IPS DF 6.9 (cell line): ENCODE data around the gene MSL3.
A peak's percentile ranks its signal among the peaks of the same experiment; 100 is the strongest.

Source experiments
- DNase-seq: peaks from one replicate; pipeline ENCODE4 v3.0.0-alpha.2; 2013; ENCODE audit warnings: low read depth, low spot score
- H3K27ac ChIP-seq: one replicate; pipeline ENCODE4 v1.5.1; 2013; ENCODE audit warnings: low read length, control low read depth
- H3K27me3 ChIP-seq: 2 replicates; pipeline ENCODE4 v1.6.1; 2013; ENCODE audit warnings: mild to moderate bottlenecking, low read length; ENCODE audit not compliant: control insufficient read depth, insufficient read depth
- H3K36me3 ChIP-seq: 2 replicates; pipeline ENCODE4 v1.6.1; 2013; ENCODE audit warnings: low read length; ENCODE audit not compliant: control insufficient read depth, insufficient read depth
- H3K4me1 ChIP-seq: 2 replicates; pipeline ENCODE4 v1.6.1; 2013; ENCODE audit warnings: low read length; ENCODE audit not compliant: control insufficient read depth, insufficient read depth
- H3K4me3 ChIP-seq: 2 replicates; pipeline ENCODE4 v1.5.1; 2013; ENCODE audit warnings: mild to moderate bottlenecking, low read length
- H3K9me3 ChIP-seq: 2 replicates; pipeline ENCODE4 v1.6.1; 2013; ENCODE audit warnings: low read length, inconsistent platforms; ENCODE audit not compliant: control insufficient read depth, insufficient read depth
- WGBS: extraction: QIAGEN DNeasy Blood & Tissue Kit; methylation state at CpG from one replicate; pipeline ENCODE4 v1.1.7; 2013; ENCODE audit warnings: mixed read lengths, missing lambda C conversion rate; ENCODE audit not compliant: insufficient read length, insufficient coverage; 5-methylcytosine and 5-hydroxymethylcytosine counted together

MSL3 gene

DNA sequence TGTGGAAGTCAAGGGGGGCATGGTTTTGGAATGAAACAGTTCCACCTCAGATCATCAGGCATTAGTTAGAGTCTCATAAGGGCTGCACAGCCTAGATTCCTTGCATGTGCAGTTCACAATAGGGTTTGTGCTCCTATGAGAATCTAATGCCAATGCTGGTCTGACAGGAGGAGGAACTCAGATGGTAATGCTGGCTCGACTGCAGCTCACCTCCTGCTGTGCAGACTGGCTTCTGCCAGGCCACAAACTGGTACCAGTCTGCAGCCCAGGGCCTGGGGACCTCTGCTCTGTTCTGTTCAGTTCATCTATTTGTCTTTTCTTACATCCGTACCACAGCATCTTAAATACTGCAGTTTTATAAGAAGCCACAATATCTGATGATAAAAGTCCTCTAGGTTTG is 12.2 kb upstream of the MSL3 start:
- WGBS, result no CpG with 5 or more reads among the region's 2 CpGs
- no peak overlapping the region for H3K27ac ChIP-seq
- H3K4me1 ChIP-seq, result no peaks in the 10 kb centered on the region
- DNase-seq, result no peak
- H3K36me3 ChIP-seq, result no peaks in the 10 kb centered on the region
- H3K27me3 ChIP-seq, result no peaks in the 10 kb centered on the region
- H3K9me3 ChIP-seq, result no peaks in the 10 kb centered on the region
- no peak overlapping the region for H3K4me3 ChIP-seq

DNA sequence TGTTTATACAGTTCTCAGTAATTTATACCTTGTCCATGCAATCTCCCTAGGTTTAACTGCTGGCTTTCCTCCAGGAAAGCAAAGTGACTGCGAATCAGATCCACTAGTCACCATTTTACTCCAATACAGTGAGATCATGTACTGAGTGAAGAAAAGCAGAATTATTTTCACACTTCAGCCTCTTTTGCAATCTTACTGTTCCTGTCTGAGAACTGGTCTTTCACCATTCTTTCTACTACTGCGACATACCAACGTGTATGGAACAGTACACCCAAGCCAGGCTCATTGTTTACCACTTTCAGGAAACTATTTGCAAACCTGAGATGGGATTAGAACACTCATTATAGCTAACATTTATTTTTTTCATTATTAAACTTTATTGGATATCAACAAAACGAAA is 8.0 kb upstream of the MSL3 start:
- DNase-seq, result no peak
- Histone ChIP-seq H3K4me1 (no peaks in the 10 kb centered on the region), H3K4me3 (no peak overlapping the region), H3K27me3 (no peaks in the 10 kb centered on the region), H3K9me3 (no peaks in the 10 kb centered on the region), H3K27ac (no peak overlapping the region), H3K36me3 (no peaks in the 10 kb centered on the region)
- WGBS, result no CpG with 5 or more reads among the region's 4 CpGs

DNA sequence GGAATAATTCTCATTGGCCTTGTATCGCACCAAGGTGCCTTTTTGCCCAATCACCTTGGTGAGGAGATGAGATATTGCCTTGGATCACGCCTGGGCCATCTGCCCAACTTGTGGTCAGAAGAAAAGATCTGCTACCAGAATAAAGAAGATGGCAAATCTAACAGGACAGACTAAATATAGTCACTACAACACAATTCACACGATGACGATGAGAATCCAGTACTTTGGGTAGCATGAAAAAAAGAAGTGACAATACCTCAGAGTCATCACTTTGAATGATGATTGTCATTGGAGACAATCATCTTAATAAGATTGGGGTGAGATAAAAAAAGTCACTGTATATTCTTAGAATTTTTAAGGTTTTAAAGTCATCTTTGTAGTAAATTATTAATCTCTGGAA is 7.3 kb upstream of the MSL3 start:
- Histone ChIP-seq H3K4me1 (no peaks in the 10 kb centered on the region), H3K27me3 (no peaks in the 10 kb centered on the region), H3K4me3 (no peak overlapping the region), H3K27ac (no peak overlapping the region), H3K9me3 (no peaks in the 10 kb centered on the region), H3K36me3 (no peaks in the 10 kb centered on the region)
- DNase-seq, result no peak
- WGBS, result no CpG with 5 or more reads among the region's 4 CpGs

DNA sequence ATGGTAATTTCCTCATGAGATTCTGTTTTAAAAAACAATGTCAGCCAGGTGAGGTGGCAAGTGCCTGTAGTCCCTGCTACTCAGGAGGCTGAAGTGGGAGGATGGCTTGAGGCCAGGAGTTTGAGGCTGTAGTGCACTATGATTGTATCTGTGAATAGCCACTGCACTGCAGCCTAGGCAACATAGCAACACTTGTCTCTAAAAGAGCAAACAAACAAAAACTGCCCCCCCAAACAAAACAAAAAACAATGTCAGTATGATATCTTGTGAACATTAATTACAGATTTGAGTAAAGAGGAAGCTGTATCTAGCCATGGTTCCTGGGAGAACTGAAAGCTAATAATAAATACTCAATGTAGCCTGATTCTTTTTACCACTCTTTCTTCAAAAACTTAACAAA is 6.8 kb upstream of the MSL3 start:
- Histone ChIP-seq H3K27me3 (no peaks in the 10 kb centered on the region), H3K9me3 (no peaks in the 10 kb centered on the region), H3K27ac (no peak overlapping the region), H3K4me3 (no peak overlapping the region), H3K4me1 (no peaks in the 10 kb centered on the region), H3K36me3 (no peaks in the 10 kb centered on the region)
- no peak for DNase-seq

DNA sequence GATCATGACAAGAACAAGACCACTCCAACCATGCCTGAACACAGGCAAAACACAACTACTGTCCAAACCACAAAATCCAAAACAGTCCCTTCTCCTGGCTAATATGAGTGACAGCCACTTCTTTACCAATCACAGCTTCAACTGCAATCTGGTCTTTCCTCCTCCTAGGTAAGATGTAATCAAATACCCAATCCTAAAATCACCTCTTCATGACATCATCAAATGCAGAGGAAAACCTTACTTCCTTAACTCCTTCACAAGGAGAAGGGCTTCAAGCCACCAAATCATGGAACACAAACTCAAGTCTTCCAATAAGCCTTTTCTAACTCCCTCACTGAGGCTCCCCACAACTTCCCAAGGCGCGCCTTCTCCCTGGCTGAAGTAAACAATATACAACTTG is 4.4 kb upstream of the MSL3 start:
- WGBS, result no CpG with 5 or more reads among the region's 2 CpGs
- Histone ChIP-seq H3K4me3 (no peak overlapping the region), H3K27ac (no peak overlapping the region), H3K36me3 (no peaks in the 10 kb centered on the region), H3K4me1 (no peaks in the 10 kb centered on the region), H3K27me3 (no peaks in the 10 kb centered on the region), H3K9me3 (no peaks in the 10 kb centered on the region)
- no peak for DNase-seq

DNA sequence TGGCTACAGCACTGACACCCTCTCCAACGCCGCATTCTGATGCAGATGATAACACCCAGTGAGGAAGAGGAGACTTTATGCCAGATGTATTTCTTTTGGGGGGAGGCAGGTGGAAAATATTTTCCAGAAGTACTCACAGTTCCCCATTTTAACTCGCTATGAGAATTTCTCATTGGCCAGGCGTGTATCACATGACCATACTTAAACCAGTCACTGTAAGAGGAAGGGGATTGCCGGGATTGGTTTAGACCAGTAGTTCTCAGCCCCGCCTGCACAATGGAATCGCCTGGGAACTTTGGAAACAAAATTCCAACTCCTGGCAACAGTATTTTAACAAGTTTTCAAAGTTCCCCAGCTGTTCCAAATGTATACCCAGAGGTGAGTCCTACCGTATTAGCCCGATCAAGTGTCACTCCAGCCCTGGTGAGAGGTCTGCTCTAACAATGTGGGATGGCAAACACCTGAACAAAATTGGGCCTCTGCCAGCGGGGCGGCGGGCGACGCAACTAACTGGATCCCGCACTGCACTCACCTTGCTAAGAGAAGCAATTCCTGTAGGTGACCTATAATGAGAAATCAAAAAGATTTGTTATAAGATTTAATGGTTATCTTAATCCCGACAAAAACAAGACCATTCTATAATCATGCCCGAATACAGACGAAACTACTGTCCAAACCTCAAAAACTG is 2.9 kb upstream of the MSL3 start:
- Histone ChIP-seq H3K36me3 (no peaks in the 10 kb centered on the region), H3K27ac (no peak overlapping the region), H3K27me3 (no peaks in the 10 kb centered on the region), H3K9me3 (no peaks in the 10 kb centered on the region), H3K4me1 (no peaks in the 10 kb centered on the region), H3K4me3 (no peak overlapping the region)
- no peak for DNase-seq
- WGBS, result no CpG with 5 or more reads among the region's 18 CpGs

DNA sequence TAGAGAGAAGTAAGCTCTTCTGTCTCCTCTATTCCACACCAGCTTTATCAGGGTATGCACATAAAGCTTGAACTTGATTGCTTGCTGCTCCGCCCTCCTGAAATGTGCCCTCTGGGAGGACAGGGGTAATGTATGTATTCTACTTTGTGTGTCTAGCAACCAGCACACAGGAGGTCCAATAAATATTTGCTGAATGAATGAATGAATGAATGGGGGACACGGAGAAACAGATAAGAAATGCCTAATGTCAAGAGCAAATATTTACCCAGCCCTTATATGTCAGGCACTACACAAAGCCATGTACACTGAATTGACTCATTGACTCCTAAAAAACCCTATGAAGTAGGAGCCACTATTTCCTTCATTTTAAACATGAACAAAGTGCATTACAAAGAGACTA is 2.3 kb upstream of the MSL3 start:
- WGBS, result no CpG with 5 or more reads among the region's 2 CpGs

DNA sequence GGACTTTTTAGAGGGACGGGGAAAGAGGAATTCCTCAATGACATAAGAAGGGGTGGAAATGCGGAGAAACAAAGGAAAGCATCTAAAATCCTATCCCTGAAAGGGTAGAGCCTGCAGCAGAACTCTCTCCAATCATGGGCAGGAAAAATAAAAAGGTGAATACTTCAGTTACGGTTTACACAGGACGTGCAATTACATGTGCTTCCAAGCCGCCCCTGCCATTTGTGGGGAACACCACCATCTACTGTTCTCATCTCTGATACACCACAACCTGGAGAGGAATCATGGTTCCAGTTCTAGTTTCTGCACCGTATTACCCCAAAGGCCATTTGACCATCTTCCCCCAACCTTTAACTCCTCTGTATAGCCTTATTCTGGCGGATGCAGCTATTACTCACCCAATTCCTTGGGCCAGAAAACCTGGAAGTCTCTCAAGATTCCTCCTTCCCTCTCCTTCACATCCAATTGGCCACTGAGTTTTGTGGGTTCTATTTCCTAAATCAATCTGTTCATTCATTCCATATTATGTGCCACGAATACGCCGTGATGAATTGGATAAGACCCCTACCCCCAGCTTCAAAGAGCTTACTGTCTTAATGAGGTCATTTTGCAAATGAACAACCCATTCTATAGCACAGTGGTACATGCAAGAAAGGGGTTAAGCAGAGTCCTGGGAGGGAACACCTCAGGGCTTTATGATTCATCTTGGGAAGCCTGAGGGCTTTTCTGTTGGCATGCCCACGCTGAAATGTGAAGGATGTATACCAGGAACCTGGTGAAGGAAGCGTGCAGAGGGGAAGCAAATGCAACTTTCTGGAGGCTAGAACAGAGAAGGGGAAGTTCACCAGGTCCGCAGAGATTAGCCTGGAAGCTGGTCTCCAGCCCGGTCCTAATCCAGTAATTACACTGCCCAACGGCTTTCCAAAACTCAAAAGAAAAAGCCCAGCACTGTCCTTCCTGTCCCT is 1.4 kb upstream of the MSL3 start:
- no peak overlapping the region for H3K27ac ChIP-seq
- no peaks in the 10 kb centered on the region for H3K27me3 ChIP-seq
- no peaks in the 10 kb centered on the region for H3K4me1 ChIP-seq
- H3K4me3 ChIP-seq, result no peak overlapping the region
- no peak for DNase-seq
- H3K36me3 ChIP-seq, result no peaks in the 10 kb centered on the region
- no CpG with 5 or more reads among the region's 15 CpGs for WGBS
- H3K9me3 ChIP-seq, result no peaks in the 10 kb centered on the region

More for the DNA sequence above, 2.3 kb upstream of the MSL3 start:
- H3K27me3 ChIP-seq, result no peaks in the 10 kb centered on the region
- no peaks in the 10 kb centered on the region for H3K9me3 ChIP-seq
- no peaks in the 10 kb centered on the region for H3K36me3 ChIP-seq
- no peak overlapping the region for H3K4me3 ChIP-seq
- H3K27ac ChIP-seq, result no peak overlapping the region
- H3K4me1 ChIP-seq, result no peaks in the 10 kb centered on the region
- DNase-seq, result no peak

DNA sequence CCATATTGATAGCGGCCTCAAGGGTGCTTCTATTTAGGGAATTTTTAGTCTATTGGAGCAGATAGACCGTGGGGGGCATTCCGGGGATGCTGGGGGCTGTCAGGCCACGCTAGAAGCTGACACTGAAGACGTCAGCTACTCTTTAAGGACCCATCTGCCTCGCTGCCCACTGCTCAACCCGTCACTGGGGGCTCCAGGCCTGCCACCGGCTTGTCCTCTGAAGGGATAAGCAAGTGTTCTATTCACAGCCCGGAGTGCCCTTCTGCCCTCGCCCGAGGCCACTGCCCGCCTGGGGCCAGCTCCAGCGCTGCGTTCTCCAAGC is 679 bp upstream of the MSL3 start:
- peak overlapping the region; percentile 89; the same call in 1 of the 2 replicates for H3K4me3 ChIP-seq
- WGBS, result no CpG with 5 or more reads among the region's 14 CpGs
- H3K27me3 ChIP-seq, result no peaks in the 10 kb centered on the region
- DNase-seq, result no peak
- H3K4me1 ChIP-seq, result no peaks in the 10 kb centered on the region
- no peak overlapping the region for H3K27ac ChIP-seq
- no peaks in the 10 kb centered on the region for H3K36me3 ChIP-seq
- H3K9me3 ChIP-seq, result no peaks in the 10 kb centered on the region

DNA sequence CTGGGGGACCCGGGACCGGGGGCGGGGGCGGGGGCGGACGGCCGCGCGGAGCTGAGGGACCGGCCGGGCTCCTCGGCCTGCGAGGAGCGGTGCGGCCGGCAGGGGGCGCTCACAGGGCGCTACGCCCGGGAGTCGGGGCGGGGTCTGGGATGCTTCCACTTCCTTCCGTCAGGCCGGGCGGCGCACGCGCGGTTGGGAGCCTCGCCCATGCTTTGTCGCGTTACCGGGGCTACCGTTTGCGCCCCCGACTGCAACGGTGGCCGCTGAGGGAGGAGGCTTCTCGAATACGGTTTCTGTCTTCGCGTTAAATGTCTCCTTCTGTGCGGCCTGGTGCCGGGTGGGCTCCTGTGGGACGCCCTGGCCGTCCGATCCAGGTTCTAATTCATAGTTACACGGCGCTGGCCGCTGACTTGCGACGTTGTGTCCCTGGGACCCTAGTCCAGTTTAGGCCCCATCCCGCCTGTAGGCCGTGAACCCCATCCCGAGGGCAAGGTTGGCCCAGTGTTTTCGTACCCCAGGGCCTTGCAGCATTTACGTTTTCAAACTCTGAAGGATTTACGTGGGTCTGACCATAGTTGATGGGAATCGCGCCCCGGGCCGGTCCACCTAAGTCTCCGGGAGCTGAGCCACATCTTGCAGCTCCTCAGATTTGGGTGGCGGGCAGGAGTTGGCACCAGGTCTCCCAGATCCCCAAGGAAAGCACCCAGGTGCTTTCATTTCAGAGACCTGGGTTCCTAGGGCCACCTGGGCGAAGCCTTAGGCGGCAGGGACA is 549 bp downstream of the MSL3 start:
- WGBS, result no CpG with 5 or more reads among the region's 66 CpGs
- Histone ChIP-seq H3K9me3 (no peaks in the 10 kb centered on the region), H3K4me1 (no peaks in the 10 kb centered on the region), H3K4me3 (peak overlapping the region; percentile 94; the same call in 1 of the 2 replicates), H3K27me3 (no peaks in the 10 kb centered on the region), H3K27ac (no peak overlapping the region), H3K36me3 (no peaks in the 10 kb centered on the region)
- DNase-seq, result no peak
